GM12872 (cell line): ENCODE results near the gene CNTNAP2.

Experiments used
- TF ChIP-seq, protein P1 (sequence below): IDR thresholded peaks from 3 replicates; pipeline ENCODE4 v1.5.1; 2011; ENCODE audit warnings: low read depth, mild to moderate bottlenecking, low read length, moderate library complexity; ENCODE audit not compliant: insufficient read depth

Gene CNTNAP2

GRCh38 chr7:146736446-146737190 is 620.0 kb downstream of the CNTNAP2 start:
- TF ChIP-seq, protein P1, sequence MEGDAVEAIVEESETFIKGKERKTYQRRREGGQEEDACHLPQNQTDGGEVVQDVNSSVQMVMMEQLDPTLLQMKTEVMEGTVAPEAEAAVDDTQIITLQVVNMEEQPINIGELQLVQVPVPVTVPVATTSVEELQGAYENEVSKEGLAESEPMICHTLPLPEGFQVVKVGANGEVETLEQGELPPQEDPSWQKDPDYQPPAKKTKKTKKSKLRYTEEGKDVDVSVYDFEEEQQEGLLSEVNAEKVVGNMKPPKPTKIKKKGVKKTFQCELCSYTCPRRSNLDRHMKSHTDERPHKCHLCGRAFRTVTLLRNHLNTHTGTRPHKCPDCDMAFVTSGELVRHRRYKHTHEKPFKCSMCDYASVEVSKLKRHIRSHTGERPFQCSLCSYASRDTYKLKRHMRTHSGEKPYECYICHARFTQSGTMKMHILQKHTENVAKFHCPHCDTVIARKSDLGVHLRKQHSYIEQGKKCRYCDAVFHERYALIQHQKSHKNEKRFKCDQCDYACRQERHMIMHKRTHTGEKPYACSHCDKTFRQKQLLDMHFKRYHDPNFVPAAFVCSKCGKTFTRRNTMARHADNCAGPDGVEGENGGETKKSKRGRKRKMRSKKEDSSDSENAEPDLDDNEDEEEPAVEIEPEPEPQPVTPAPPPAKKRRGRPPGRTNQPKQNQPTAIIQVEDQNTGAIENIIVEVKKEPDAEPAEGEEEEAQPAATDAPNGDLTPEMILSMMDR: no peak

- TF ChIP-seq, protein P1: no peak
Observed at GRCh38 chr7:146740039-146740438, 623.4 kb downstream of the CNTNAP2 start.

DNA sequence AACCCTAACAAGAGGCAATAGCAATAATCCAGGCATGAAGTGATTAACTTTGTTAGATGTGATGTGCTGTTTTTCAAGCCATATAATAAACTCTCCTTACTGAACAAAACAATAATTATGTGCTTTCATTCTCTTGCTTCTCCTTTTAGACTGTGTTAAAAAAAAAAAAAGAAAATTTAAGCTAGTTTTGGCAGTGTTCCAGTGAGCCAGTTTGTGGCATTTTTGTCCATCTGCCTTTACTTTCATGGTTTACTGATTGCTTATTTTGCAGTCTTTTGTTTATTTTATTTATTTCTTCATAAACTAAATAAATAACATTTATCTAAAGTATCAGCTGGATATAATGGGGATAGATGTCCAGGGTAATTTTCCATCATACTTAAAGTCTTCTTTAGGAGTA is 625.3 kb downstream of the CNTNAP2 start:
- TF ChIP-seq, protein P1: no peak

DNA sequence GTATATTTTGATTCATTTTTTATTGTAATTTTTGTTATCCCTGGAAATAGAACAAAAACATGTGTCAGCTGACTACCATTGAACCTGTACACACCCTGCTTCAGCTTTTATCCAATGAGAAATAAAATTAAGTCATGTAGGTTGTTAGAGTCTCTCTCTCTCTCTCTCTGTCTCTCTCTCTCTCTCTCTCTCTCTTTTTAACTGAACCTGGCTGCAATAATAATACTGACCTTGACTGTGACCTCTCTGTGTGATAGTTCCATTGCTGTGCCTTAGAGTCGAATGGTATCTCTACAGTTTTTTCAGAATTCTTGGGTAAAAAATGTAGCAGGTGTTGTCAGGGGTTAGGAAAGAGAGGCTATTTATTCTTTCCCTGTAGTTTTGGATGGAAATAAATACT is 637.8 kb downstream of the CNTNAP2 start:
- TF ChIP-seq, protein P1: no peak

GRCh38 chr7:146755585-146755984 is 639.0 kb downstream of the CNTNAP2 start:
- TF ChIP-seq, protein P1: no peak

- TF ChIP-seq, protein P1: no peak
Observed at GRCh38 chr7:146764458-146764857, 647.9 kb downstream of the CNTNAP2 start.

DNA sequence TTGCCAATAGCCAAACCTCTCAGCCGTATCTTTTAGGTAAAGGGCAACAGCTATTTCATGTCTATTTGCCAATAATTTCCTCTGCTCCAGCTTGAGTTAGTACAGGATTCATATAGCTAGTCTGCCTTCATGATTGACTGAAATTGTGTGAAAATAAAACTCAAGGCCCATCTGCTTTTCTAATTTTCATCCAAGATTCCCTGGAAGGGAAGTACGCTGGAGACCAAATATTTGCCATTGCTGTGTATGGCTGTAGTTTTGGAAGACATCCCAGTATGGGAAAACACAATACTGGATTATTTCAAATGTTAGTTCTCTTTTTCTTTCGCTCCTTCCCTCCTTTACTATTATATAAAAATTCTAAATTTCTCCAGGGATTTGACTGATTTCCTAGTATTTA is 652.4 kb downstream of the CNTNAP2 start:
- TF ChIP-seq, protein P1: no peak

- TF ChIP-seq, protein P1: no peak
Observed at GRCh38 chr7:146772601-146773000, 656.0 kb downstream of the CNTNAP2 start.
